ENCODE results near the gene VAC14. TPM values are rescaled to one million over a fixed set of nuclear protein-coding genes. Genes with fewer than 3 reads are reported as not detected.

VAC14 gene
- polyA plus RNA-seq, 12 donors = 19.7 to 32.3 (median 24.9) TPM; not detected in 1

GRCh38 chr16:70709942-70710341 is 91.0 kb downstream of the VAC14 start:
- no peak for DNase-seq

GRCh38 chr16:70709457-70709856 is 91.5 kb downstream of the VAC14 start:
- no peak for DNase-seq

GRCh38 chr16:70708366-70709246 is 92.4 kb downstream of the VAC14 start:
- no peak for DNase-seq

GRCh38 chr16:70706948-70707465 is 94.0 kb downstream of the VAC14 start:
- no peak for DNase-seq

GRCh38 chr16:70705056-70705455 is 95.9 kb downstream of the VAC14 start:
- DNase-seq = no peak

- DNase-seq = no peak
Observed at GRCh38 chr16:70704586-70704985, 96.4 kb downstream of the VAC14 start.

- DNase-seq = no peak
Observed at GRCh38 chr16:70703835-70704381, 97.0 kb downstream of the VAC14 start.

- no peak for DNase-seq
Observed at GRCh38 chr16:70703041-70703834, 97.7 kb downstream of the VAC14 start.

- DNase-seq = no peak
Observed at GRCh38 chr16:70702624-70703023, 98.3 kb downstream of the VAC14 start.

- DNase-seq = no peak
Observed at GRCh38 chr16:70701998-70702397, 99.0 kb downstream of the VAC14 start.

GRCh38 chr16:70701596-70701995 is 99.4 kb downstream of the VAC14 start:
- DNase-seq = no peak

- no peak for DNase-seq
Observed at GRCh38 chr16:70701036-70701435, 99.9 kb downstream of the VAC14 start.

- DNase-seq = no peak
Observed at GRCh38 chr16:70700101-70701020, 100.6 kb downstream of the VAC14 start.

GRCh38 chr16:70699696-70700095 is 101.3 kb downstream of the VAC14 start:
- DNase-seq = no peak

- DNase-seq = no peak
Observed at GRCh38 chr16:70698901-70699300, 102.1 kb downstream of the VAC14 start.

GRCh38 chr16:70697594-70698170 is 103.3 kb downstream of the VAC14 start:
- DNase-seq = no peak

- no peak for DNase-seq
Observed at GRCh38 chr16:70696952-70697593, 103.9 kb downstream of the VAC14 start.

- DNase-seq = no peak
Observed at GRCh38 chr16:70696355-70696754, 104.6 kb downstream of the VAC14 start.

- DNase-seq = no peak
Observed at GRCh38 chr16:70695331-70696070, 105.5 kb downstream of the VAC14 start.

- no peak for DNase-seq
Observed at GRCh38 chr16:70694868-70695218, 106.1 kb downstream of the VAC14 start.
